KOPT-K1 (cell line): Measurements from ENCODE around the gene ATP6V0C.

Experiments used
- H3K27ac ChIP-seq: fragments of 200-600 bp; sonication (generic); 2 replicates; pipeline ENCODE4 v1.5.1; 2016; ENCODE audit warnings: antibody characterized with exemption, mild to moderate bottlenecking, low read depth, low read length; ENCODE audit not compliant: poor library complexity, severe bottlenecking
- H3K36me3 ChIP-seq: fragments of 200-600 bp; sonication (generic); 2 replicates; pipeline ENCODE4 v1.5.1; 2017; ENCODE audit warnings: antibody characterized with exemption, mild to moderate bottlenecking, low read length, moderate library complexity; ENCODE audit not compliant: insufficient read depth
- H3K9me3 ChIP-seq: fragments of 200-600 bp; sonication (generic); 2 replicates; pipeline ENCODE4 v1.5.1; 2017; ENCODE audit warnings: antibody characterized with exemption, low read length, mild to moderate bottlenecking; ENCODE audit not compliant: insufficient read depth, poor library complexity, severe bottlenecking

ATP6V0C gene

GRCh38 chr16:2508722-2509400 lies 4.9 kb upstream of the ATP6V0C start:
- Histone ChIP-seq H3K36me3 (no peaks in the 10 kb centered on the region), H3K9me3 (no peaks in the 10 kb centered on the region), H3K27ac (no peak overlapping the region)

- Histone ChIP-seq H3K36me3 (peaks cover 8% of the 10 kb centered on the region), H3K27ac (no peak overlapping the region), H3K9me3 (no peaks in the 10 kb centered on the region)
Measured at GRCh38 chr16:2511128-2511800, 2.5 kb upstream of the ATP6V0C start.

- H3K9me3 ChIP-seq: no peaks in the 10 kb centered on the region
- H3K36me3 ChIP-seq: peaks cover 16% of the 10 kb centered on the region
- H3K27ac ChIP-seq: peak overlapping the region; percentile 98
Measured at GRCh38 chr16:2511996-2512734, 1.6 kb upstream of the ATP6V0C start.

- peaks cover 16% of the 10 kb centered on the region for H3K36me3 ChIP-seq
- peak overlapping the region; percentile 98 for H3K27ac ChIP-seq
- no peaks in the 10 kb centered on the region for H3K9me3 ChIP-seq
Measured at GRCh38 chr16:2512735-2513404, 882 bp upstream of the ATP6V0C start.

GRCh38 chr16:2514333-2515179 lies 804 bp downstream of the ATP6V0C start:
- H3K9me3 ChIP-seq: no peaks in the 10 kb centered on the region
- H3K27ac ChIP-seq: peak overlapping the region; percentile 98
- H3K36me3 ChIP-seq: peaks cover 16% of the 10 kb centered on the region

GRCh38 chr16:2515180-2515851 lies 1.6 kb downstream of the ATP6V0C start:
- H3K27ac ChIP-seq: peak overlapping the region; percentile 98
- H3K36me3 ChIP-seq: peaks cover 16% of the 10 kb centered on the region
- H3K9me3 ChIP-seq: no peaks in the 10 kb centered on the region

GRCh38 chr16:2516391-2517240 lies 2.9 kb downstream of the ATP6V0C start:
- H3K27ac ChIP-seq: no peak overlapping the region
- no peaks in the 10 kb centered on the region for H3K9me3 ChIP-seq
- H3K36me3 ChIP-seq: peaks cover 16% of the 10 kb centered on the region

- no peak overlapping the region for H3K27ac ChIP-seq
- no peaks in the 10 kb centered on the region for H3K9me3 ChIP-seq
- peaks cover 28% of the 10 kb centered on the region for H3K36me3 ChIP-seq
Measured at GRCh38 chr16:2517954-2518605, 4.3 kb downstream of the ATP6V0C start.

GRCh38 chr16:2518823-2519710 lies 5.3 kb downstream of the ATP6V0C start:
- H3K9me3 ChIP-seq: no peaks in the 10 kb centered on the region
- H3K27ac ChIP-seq: no peak overlapping the region
- peaks cover 38% of the 10 kb centered on the region for H3K36me3 ChIP-seq

- peaks cover 44% of the 10 kb centered on the region for H3K36me3 ChIP-seq
- no peaks in the 10 kb centered on the region for H3K9me3 ChIP-seq
- peak overlapping the region; percentile 25 for H3K27ac ChIP-seq
Measured at GRCh38 chr16:2519711-2520080, 5.9 kb downstream of the ATP6V0C start.

GRCh38 chr16:2520097-2520783 lies 6.5 kb downstream of the ATP6V0C start, which contains the start of gene AMDHD2:
AMDHD2 (plus strand) TSS chr16:2520371; CDS start chr16:2520459, 88 bp downstream.
- peaks cover 49% of the 10 kb centered on the region for H3K36me3 ChIP-seq
- H3K27ac ChIP-seq: peak within 1 kb of the TSS; percentile 50
- H3K9me3 ChIP-seq: no peaks in the 10 kb centered on the region
